Small intestine (tissue), 7 donors: ENCODE data around the gene FER. TPM values are rescaled to one million over a fixed set of nuclear protein-coding genes. Genes with fewer than 3 reads are reported as not detected.

ENCODE experiments used
- DNase-seq, 2 donors: peaks; one replicate each; pipeline versions ENCODE4 v3.0.0 to v3.0.0-alpha.2; 2013
- FAIRE-seq: peaks from 2 replicates; lab custom pipeline; 2012; peaks lifted over from hg19 to GRCh38; lab: Jason Lieb, UNC
- H3K27ac ChIP-seq, 3 donors: one replicate each; pipeline ENCODE4 v1.5.1; 2013; ENCODE audit warnings: low read length in 2 of 3, mild to moderate bottlenecking in 2 of 3, control low read depth in 1 of 3, inconsistent platforms in 1 of 3, low read depth in 1 of 3, moderate library complexity in 1 of 3
- H3K27me3 ChIP-seq, 3 donors: one replicate each; pipeline ENCODE4 v1.6.1; 2013; ENCODE audit warnings: low read length in 3 of 3, inconsistent platforms in 1 of 3; ENCODE audit not compliant: control insufficient read depth in 3 of 3, insufficient read depth in 3 of 3
- H3K36me3 ChIP-seq, 3 donors: one replicate each; pipeline ENCODE4 v1.6.1; 2013; ENCODE audit warnings: low read length in 3 of 3, inconsistent platforms in 1 of 3, low read depth in 1 of 3, mild to moderate bottlenecking in 1 of 3, moderate library complexity in 1 of 3; ENCODE audit not compliant: control insufficient read depth in 3 of 3, insufficient read depth in 2 of 3
- H3K4me1 ChIP-seq, 3 donors: one replicate each; pipeline ENCODE4 v1.6.1; 2013; ENCODE audit warnings: low read length in 2 of 3, inconsistent platforms in 1 of 3, low read depth in 1 of 3, mild to moderate bottlenecking in 1 of 3, moderate library complexity in 1 of 3; ENCODE audit not compliant: control insufficient read depth in 3 of 3, insufficient read depth in 2 of 3
- H3K4me3 ChIP-seq, 3 donors: one replicate each; pipeline ENCODE4 v1.5.1; 2013; ENCODE audit warnings: low read length in 3 of 3, control low read depth in 1 of 3, inconsistent platforms in 1 of 3, low read depth in 1 of 3, mild to moderate bottlenecking in 1 of 3, moderate library complexity in 1 of 3
- H3K9me3 ChIP-seq, 2 donors: one replicate each; pipeline ENCODE4 v1.6.1; 2013; ENCODE audit warnings: low read depth in 1 of 2, low read length in 1 of 2; ENCODE audit not compliant: control insufficient read depth in 2 of 2, insufficient read depth in 1 of 2
- WGBS, 3 donors: extraction: QIAGEN DNeasy Blood & Tissue Kit; methylation state at CpG; one replicate each; pipeline ENCODE4 v1.1.7; 2013; 5-methylcytosine and 5-hydroxymethylcytosine counted together
- polyA plus RNA-seq, 4 donors: library from polyadenylated mRNA; stranded (reverse) in 3 of 4; unstranded in 1 of 4; fragments of 200-250 nt in 3 of 4; fragments of 120-200 nt in 1 of 4; gene quantifications; one replicate each; pipeline versions ENCODE4 v1.2.1 to v1.2.3, GENCODE V29; 2013
- donor health status: healthy with polysubstance abuse.
- donor health status: control.
- donor health status: control.
- donor health status: Bipolar disorder and iron deficiency.
- donor health status: healthy.

FER gene
- polyA plus RNA-seq, 4 donors, result 1.1 to 5.0 (median 2.3) TPM

- no peak overlapping the region for H3K4me3 ChIP-seq
- FAIRE-seq (no peak), DNase-seq (no peak)
- WGBS, 3 donors, result 79 to 88% (median 83%) methylated on average over 3 of the region's 3 CpGs
- H3K9me3 ChIP-seq, result no peaks in the 10 kb centered on the region
- H3K27ac ChIP-seq, result no peak overlapping the region
- no peaks in the 10 kb centered on the region for H3K4me1 ChIP-seq
- H3K36me3 ChIP-seq, result no peaks in the 10 kb centered on the region
- no peaks in the 10 kb centered on the region for H3K27me3 ChIP-seq
Measured at GRCh38 chr5:108911055-108911454, 163.4 kb downstream of the FER start.

GRCh38 chr5:108917596-108917995, 169.9 kb downstream of the FER start:
- DNase-seq (peak in 1 of 2 donors; percentile 14), FAIRE-seq (no peak)
- Histone ChIP-seq H3K27me3 (no peaks in the 10 kb centered on the region), H3K4me3 (no peak overlapping the region), H3K4me1 (peaks cover 0 to 2% (median 0%) of the 10 kb centered on the region in 3 donors), H3K27ac (no peak overlapping the region), H3K36me3 (no peaks in the 10 kb centered on the region), H3K9me3 (no peaks in the 10 kb centered on the region)

GRCh38 chr5:108919591-108920326, 172.1 kb downstream of the FER start:
- H3K27me3 ChIP-seq, result no peaks in the 10 kb centered on the region
- WGBS, 3 donors, result 42 to 59% (median 48%) methylated on average over 2 of the region's 2 CpGs
- no peak overlapping the region for H3K27ac ChIP-seq
- H3K4me1 ChIP-seq, result peaks cover 0 to 8% (median 0%) of the 10 kb centered on the region in 3 donors
- H3K9me3 ChIP-seq, result no peaks in the 10 kb centered on the region
- no peaks in the 10 kb centered on the region for H3K36me3 ChIP-seq
- FAIRE-seq (no peak), DNase-seq (peak in 1 of 2 donors; percentile 9)
- no peak overlapping the region for H3K4me3 ChIP-seq

GRCh38 chr5:108924457-108924961, 176.8 kb downstream of the FER start:
- DNase-seq (peak in 1 of 2 donors; percentile 51), FAIRE-seq (no peak)
- H3K27me3 ChIP-seq, result no peaks in the 10 kb centered on the region
- H3K9me3 ChIP-seq, result no peaks in the 10 kb centered on the region
- no peak overlapping the region for H3K4me3 ChIP-seq
- H3K4me1 ChIP-seq, result peaks cover 0 to 5% (median 0%) of the 10 kb centered on the region in 3 donors
- peak overlapping the region in 1 of 3 donors; percentile 14 for H3K27ac ChIP-seq
- whole genome bisulfite sequencing, 3 donors, result 91 to 96% (median 94%) methylated on average over 3 of the region's 3 CpGs
- no peaks in the 10 kb centered on the region for H3K36me3 ChIP-seq

- Histone ChIP-seq H3K4me3 (no peak overlapping the region), H3K9me3 (no peaks in the 10 kb centered on the region), H3K36me3 (no peaks in the 10 kb centered on the region), H3K4me1 (peaks cover 0 to 5% (median 0%) of the 10 kb centered on the region in 3 donors), H3K27me3 (no peaks in the 10 kb centered on the region), H3K27ac (no peak overlapping the region)
- DNase-seq (no peak), FAIRE-seq (no peak)
Measured at GRCh38 chr5:108925073-108925472, 177.4 kb downstream of the FER start.

- no peak for FAIRE-seq
- Histone ChIP-seq H3K4me3 (no peak overlapping the region), H3K36me3 (peaks cover 0 to 4% (median 0%) of the 10 kb centered on the region in 3 donors), H3K9me3 (peaks cover 0 to 3% of the 10 kb centered on the region in 2 donors), H3K27me3 (no peaks in the 10 kb centered on the region), H3K4me1 (no peaks in the 10 kb centered on the region), H3K27ac (no peak overlapping the region)
- WGBS, 3 donors, result 85 to 93% (median 92%) methylated on average over 2 to 3 of the region's 3 CpGs
- no peak for DNase-seq
Measured at GRCh38 chr5:108930107-108930506, 182.4 kb downstream of the FER start.

- Histone ChIP-seq H3K4me3 (no peak overlapping the region), H3K27ac (no peak overlapping the region), H3K36me3 (peaks cover 0 to 2% (median 0%) of the 10 kb centered on the region in 3 donors), H3K9me3 (peaks cover 0 to 3% of the 10 kb centered on the region in 2 donors), H3K4me1 (peaks cover 0 to 4% (median 0%) of the 10 kb centered on the region in 3 donors), H3K27me3 (no peaks in the 10 kb centered on the region)
- FAIRE-seq (no peak), DNase-seq (no peak)
- WGBS, 3 donors, result 61 to 88% (median 85%) methylated on average over 2 of the region's 2 CpGs
Measured at GRCh38 chr5:108935611-108936010, 187.9 kb downstream of the FER start.

GRCh38 chr5:108937221-108937620, 189.5 kb downstream of the FER start:
- Histone ChIP-seq H3K4me1 (peaks cover 0 to 4% (median 0%) of the 10 kb centered on the region in 3 donors), H3K9me3 (no peaks in the 10 kb centered on the region), H3K27ac (peak overlapping the region in 1 of 3 donors; percentile 2), H3K36me3 (no peaks in the 10 kb centered on the region), H3K27me3 (no peaks in the 10 kb centered on the region), H3K4me3 (no peak overlapping the region)
- no peak for FAIRE-seq
- peak in 1 of 2 donors; percentile 60 for DNase-seq
- WGBS, 3 donors, result 87% methylated on average over 2 of the region's 2 CpGs
